ENCODE results near the gene SLC12A2. TPM values are rescaled to one million over a fixed set of nuclear protein-coding genes. Genes with fewer than 3 reads are reported as not detected.

The SLC12A2 gene
- total RNA-seq, 1 donor = 18.6 TPM

DNA sequence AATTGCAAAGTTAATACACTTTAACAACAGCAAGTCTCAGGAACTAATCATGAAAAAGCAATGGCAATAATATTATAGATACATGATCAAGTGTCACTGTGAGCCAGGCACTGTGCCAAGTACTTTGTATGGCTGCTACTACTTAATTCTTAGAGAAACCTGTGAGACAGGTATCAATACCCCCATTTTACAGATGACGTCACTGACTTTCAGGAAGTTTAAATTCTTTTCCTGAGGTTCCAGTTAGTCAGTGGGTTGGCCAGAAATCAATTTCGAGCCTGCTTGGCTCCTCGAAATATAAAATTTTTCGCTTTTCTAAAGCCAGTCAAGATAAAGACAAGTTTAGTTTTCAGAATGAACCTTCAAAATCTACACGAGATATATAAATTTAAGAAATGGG, 130.3 kb downstream of the SLC12A2 start:
- Histone ChIP-seq H3K4me1 (ENCODE audit: insufficient read depth, low read length) (no peaks in the 10 kb centered on the region), H3K27me3 (ENCODE audit: insufficient read depth, low read length) (no peaks in the 10 kb centered on the region)

DNA sequence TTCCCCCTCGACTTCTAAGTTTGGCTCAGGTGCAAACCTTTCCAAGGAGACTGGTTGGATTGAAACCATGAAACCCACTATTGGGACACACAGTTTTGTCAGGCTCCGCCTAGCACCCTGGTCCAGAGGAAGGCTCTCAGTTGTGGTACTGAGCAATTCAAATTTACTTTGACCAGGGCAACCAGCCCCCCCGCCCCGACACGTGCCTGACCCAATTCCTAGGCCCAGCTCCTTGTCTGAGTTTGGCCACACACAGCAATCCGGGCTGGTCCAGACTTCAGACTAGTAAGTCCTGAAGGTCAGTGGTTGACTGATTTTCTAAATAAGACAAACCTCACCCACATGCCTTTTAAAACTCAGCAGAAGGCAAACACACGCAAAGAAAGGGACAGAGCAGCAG, 132.7 kb downstream of the SLC12A2 start:
- Histone ChIP-seq H3K27me3 (ENCODE audit: insufficient read depth, low read length) (no peaks in the 10 kb centered on the region), H3K4me3 (ENCODE audit: low read length) (no peak overlapping the region), H3K9me3 (ENCODE audit: low read depth, low read length) (no peaks in the 10 kb centered on the region), H3K4me1 (ENCODE audit: insufficient read depth, low read length) (no peaks in the 10 kb centered on the region)

More for the DNA sequence above, 130.3 kb downstream of the SLC12A2 start:
- no peak overlapping the region for H3K4me3 ChIP-seq (ENCODE audit: low read length)
- H3K9me3 ChIP-seq (ENCODE audit: low read depth, low read length) = no peaks in the 10 kb centered on the region

DNA sequence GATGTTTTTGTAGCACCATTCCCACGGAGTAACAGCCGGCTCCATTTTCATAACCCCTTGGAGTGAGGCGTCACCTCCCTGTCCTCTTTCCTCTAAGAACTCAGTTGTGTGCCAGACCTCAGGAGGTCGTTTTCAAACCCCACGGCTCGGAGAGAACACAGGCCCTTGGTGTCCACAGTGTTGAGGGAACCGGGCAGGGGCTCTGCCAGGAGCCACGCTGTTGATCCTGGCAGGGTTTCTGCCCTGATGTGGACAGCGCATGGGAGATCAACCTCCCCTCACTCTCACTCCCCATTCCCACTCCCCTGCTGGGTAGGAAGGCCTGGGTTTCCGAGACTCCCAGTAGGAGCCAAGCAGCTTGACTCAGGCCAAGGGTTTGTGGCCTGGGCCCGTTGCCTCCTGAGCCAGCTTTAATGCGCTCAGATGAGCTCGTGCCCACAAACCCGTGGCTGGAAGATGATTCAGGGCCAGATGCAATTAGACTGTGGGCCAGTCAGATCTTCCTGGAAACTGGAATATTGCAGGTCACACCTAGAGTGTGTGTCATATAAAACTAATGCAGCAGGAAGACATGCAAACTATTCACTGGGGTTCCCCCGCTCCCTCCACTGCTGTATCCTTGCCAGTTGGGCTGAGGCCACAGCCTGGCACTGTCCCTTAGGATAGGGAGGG, 133.4 kb downstream of the SLC12A2 start:
- no peaks in the 10 kb centered on the region for H3K9me3 ChIP-seq (ENCODE audit: low read depth, low read length)
- H3K4me3 ChIP-seq (ENCODE audit: low read length) = no peak overlapping the region
- no peaks in the 10 kb centered on the region for H3K4me1 ChIP-seq (ENCODE audit: insufficient read depth, low read length)
- H3K27me3 ChIP-seq (ENCODE audit: insufficient read depth, low read length) = no peaks in the 10 kb centered on the region

DNA sequence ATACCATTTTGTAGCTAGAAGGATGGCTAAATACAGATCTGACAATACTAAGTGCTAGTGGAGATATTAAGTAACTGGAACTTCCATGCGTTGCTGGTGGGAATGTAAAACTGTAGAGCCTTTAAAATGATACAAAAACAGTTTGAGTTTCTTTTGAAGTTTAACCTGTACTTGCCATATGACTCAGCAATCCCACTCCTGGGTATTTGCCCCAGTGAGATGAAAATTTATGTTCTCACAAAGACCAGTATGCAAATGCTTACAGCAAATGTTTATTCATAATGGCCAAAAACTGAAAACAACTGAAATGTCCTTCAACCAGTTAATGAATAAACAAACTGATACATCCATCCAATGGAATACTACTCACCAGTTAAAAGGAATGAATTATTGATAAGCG, 137.3 kb downstream of the SLC12A2 start:
- Histone ChIP-seq H3K9me3 (ENCODE audit: low read depth, low read length) (no peaks in the 10 kb centered on the region), H3K4me1 (ENCODE audit: insufficient read depth, low read length) (no peaks in the 10 kb centered on the region), H3K27me3 (ENCODE audit: insufficient read depth, low read length) (no peaks in the 10 kb centered on the region), H3K4me3 (ENCODE audit: low read length) (no peak overlapping the region)

DNA sequence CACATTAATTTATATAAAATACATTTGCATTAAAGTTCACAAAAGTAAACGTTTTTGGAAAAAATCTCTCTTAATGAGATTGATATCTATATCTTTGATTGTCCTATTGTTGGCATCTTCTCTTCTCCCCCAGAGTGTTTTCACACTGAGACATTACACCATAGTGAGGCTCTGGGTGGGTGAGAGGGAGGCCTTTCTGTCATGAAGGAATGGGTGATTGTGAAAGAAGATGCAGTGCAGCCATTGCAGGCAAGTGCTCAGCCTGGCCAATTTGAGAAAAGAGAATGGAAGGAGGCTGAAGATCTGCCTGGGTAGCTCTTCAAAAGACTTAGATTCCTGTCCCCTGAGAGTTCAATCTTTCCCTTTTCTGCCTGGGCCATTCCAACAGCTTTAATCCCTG, 140.8 kb downstream of the SLC12A2 start:
- no peaks in the 10 kb centered on the region for H3K4me1 ChIP-seq (ENCODE audit: insufficient read depth, low read length)
- no peaks in the 10 kb centered on the region for H3K27me3 ChIP-seq (ENCODE audit: insufficient read depth, low read length)
- H3K4me3 ChIP-seq (ENCODE audit: low read length) = no peak overlapping the region
- H3K9me3 ChIP-seq (ENCODE audit: low read depth, low read length) = no peaks in the 10 kb centered on the region

DNA sequence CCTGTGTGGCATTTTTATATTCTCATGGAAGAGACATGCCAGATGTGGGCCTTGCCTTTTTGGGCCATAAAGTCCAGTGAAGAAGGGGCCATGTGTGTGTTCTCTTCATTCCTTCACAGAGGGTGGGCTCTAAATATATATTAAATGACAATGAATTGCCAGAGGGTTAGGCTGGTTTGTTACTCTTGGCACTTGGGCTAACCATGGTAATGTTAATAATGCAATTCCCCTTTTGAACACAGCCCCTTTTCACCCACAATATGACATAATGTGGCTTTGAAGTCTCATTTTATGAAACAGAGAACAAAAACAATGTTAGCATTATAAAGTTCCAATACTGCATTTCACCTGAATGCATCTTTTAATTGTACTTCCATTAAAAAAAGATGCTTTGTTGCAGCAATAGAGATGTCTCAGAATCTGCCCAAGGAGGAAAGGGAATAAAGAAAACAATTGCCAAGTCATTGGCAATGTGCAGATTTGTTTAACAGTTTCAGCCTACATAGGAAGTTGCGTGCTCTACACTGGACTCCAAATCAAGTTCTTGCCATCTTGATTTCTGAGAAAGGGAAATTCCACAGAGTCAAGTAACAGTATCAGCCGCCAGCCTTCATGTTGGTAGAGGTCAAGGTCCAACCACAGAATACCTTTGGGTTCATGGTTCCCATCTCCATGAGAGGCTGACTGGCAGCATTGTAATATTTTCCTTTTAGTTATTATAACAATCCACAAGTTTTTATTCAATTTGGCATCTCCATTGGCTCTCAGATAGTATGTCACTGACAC, 141.9 kb downstream of the SLC12A2 start:
- no peaks in the 10 kb centered on the region for H3K9me3 ChIP-seq (ENCODE audit: low read depth, low read length)
- no peaks in the 10 kb centered on the region for H3K4me1 ChIP-seq (ENCODE audit: insufficient read depth, low read length)

DNA sequence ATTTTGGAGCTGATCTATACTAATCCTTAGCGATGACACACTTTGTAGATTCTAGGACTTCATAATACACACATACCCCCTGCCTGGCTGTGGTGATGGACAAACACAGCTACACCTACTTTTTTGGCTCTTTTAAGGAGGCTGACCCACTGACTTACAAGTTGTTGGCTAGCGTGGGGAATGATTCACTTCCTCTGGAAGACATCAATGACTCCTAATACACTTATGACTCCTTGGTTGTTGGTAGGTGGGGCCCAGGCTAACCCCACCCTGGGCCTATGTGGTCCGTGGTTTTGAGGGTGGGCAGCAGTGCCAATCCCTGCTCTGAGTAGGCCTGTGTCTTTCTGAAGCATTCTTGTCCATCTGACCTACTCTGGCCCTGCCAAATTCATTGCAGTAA, 144.4 kb downstream of the SLC12A2 start:
- no peaks in the 10 kb centered on the region for H3K27me3 ChIP-seq (ENCODE audit: insufficient read depth, low read length)
- H3K4me3 ChIP-seq (ENCODE audit: low read length) = no peak overlapping the region
- no peaks in the 10 kb centered on the region for H3K9me3 ChIP-seq (ENCODE audit: low read depth, low read length)
- no peaks in the 10 kb centered on the region for H3K4me1 ChIP-seq (ENCODE audit: insufficient read depth, low read length)

More for the DNA sequence above, 141.9 kb downstream of the SLC12A2 start:
- H3K27me3 ChIP-seq (ENCODE audit: insufficient read depth, low read length) = no peaks in the 10 kb centered on the region
- no peak overlapping the region for H3K4me3 ChIP-seq (ENCODE audit: low read length)

DNA sequence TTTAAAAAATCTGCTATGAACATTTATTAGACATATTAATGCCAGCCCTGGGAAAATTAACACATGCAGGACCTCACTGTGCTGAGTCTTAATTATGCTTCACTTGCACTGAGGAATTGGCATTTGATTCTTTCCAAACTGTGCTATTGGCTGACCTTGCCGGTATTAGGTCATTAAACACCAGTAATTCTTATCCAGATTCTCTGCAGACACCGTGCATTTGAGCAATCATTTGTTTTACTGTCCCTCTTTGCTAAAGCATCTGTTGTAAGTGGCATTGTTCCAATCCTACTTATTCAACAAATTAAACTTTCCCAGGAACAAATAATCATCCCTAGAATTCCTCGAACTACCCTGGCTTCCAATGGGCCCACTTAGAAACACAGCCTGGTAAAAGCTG, 145.0 kb downstream of the SLC12A2 start:
- no peaks in the 10 kb centered on the region for H3K9me3 ChIP-seq (ENCODE audit: low read depth, low read length)
- no peak overlapping the region for H3K4me3 ChIP-seq (ENCODE audit: low read length)
- no peaks in the 10 kb centered on the region for H3K27me3 ChIP-seq (ENCODE audit: insufficient read depth, low read length)
- H3K4me1 ChIP-seq (ENCODE audit: insufficient read depth, low read length) = no peaks in the 10 kb centered on the region

DNA sequence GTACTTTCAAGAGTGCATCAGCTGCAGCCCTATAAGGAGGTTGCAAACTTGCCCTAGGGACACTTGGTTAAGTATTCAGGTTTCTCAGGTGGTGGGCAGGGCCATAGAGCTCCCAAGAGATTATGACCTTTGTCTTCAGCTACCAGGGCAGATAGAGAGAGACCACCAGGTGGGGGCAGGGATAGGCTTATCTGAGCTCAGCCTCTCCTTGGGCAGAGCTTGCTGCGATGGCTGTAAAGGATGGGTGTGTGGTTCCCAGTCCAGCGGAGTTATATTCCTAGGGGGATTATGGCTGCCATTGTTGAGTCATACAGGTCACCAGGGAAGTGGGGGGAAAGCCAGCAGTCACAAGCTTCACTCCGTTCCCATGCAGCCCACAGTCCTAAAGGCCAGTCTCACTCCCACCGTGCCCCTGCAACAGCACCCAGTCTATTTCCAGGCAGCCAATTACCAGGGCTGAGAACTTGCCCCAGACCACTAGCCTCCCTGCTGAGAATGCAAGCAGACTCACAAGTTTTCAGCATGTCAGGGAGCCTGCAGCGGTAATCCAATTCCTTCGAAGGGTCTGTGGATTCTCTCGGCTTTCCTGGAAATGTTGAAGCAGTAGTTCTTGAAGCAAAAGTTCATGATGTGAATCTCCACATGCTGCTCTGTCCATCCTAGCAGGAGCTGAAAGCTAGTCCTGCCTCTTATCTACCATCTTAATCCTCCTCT, 151.5 kb downstream of the SLC12A2 start:
- Histone ChIP-seq H3K27me3 (ENCODE audit: insufficient read depth, low read length) (no peaks in the 10 kb centered on the region), H3K4me3 (ENCODE audit: low read length) (no peak overlapping the region), H3K4me1 (ENCODE audit: insufficient read depth, low read length) (no peaks in the 10 kb centered on the region), H3K9me3 (ENCODE audit: low read depth, low read length) (no peaks in the 10 kb centered on the region)

DNA sequence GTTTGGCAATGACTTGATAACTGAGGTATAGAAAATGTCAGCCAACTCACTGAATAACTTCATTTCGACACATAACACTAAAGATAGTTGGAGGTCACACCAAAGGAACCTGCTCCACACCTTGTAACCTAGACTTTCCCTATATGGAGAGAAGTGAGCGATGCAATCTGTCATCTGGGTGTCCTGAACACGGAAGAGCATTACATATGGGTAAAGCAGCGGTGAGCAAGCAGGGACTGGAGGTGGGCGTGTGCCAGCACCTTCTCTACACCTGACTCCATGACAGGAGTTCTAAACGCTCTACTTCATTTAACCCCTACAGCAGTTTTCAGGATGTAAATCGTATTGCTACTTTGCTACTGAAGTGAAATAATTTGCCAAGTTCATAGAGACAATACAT, 152.8 kb downstream of the SLC12A2 start:
- Histone ChIP-seq H3K4me3 (ENCODE audit: low read length) (no peak overlapping the region), H3K27me3 (ENCODE audit: insufficient read depth, low read length) (no peaks in the 10 kb centered on the region), H3K9me3 (ENCODE audit: low read depth, low read length) (no peaks in the 10 kb centered on the region), H3K4me1 (ENCODE audit: insufficient read depth, low read length) (no peaks in the 10 kb centered on the region)

DNA sequence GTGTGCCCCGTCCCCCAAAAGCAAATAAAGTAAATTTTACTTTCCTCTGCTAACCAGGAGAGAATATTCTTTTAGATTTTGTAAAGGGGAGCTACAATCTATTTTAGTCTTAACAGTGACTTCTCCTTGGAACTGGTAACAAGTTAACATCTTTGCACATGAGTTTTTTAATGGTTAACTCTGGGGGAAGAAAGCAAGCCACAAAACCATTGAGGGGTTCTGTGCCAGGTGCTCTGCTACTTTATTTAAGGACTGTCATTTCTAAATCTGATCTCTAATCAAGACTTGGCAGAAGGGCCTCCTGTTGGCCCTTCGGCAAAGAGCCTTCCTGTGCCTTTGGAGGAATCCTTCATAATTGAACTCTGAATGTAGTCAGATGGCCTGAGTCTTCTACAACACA, 153.4 kb downstream of the SLC12A2 start:
- Histone ChIP-seq H3K4me1 (ENCODE audit: insufficient read depth, low read length) (no peaks in the 10 kb centered on the region), H3K9me3 (ENCODE audit: low read depth, low read length) (no peaks in the 10 kb centered on the region), H3K4me3 (ENCODE audit: low read length) (no peak overlapping the region), H3K27me3 (ENCODE audit: insufficient read depth, low read length) (no peaks in the 10 kb centered on the region)

DNA sequence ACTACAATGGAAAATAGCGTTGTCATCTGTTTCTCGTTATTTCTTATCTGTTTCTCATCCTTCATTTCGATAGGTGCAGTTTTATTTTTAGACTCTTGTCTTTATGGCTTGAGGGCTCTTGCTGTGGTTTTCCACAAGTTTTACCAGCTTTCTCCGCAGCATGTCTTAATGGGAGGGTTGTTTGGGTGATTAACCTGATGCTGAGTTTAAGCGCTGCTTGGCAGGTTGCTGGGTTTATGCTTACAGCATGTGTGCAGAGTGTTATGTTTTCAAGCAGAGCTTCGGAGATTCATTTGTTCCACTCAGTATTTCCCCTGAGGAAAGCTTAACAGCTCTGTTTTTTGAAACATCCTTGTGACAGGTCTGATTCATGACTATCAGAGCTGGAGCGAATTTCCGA, 154.0 kb downstream of the SLC12A2 start:
- Histone ChIP-seq H3K9me3 (ENCODE audit: low read depth, low read length) (no peaks in the 10 kb centered on the region), H3K4me1 (ENCODE audit: insufficient read depth, low read length) (no peaks in the 10 kb centered on the region), H3K4me3 (ENCODE audit: low read length) (no peak overlapping the region), H3K27me3 (ENCODE audit: insufficient read depth, low read length) (no peaks in the 10 kb centered on the region)
